ENCODE results near the gene UCHL5.
"Not testable (repeated sequence)": the region's sequence is repeated elsewhere in the genome, so short reads cannot be mapped to it uniquely, and the experiment has no call there.

UCHL5 gene

DNA sequence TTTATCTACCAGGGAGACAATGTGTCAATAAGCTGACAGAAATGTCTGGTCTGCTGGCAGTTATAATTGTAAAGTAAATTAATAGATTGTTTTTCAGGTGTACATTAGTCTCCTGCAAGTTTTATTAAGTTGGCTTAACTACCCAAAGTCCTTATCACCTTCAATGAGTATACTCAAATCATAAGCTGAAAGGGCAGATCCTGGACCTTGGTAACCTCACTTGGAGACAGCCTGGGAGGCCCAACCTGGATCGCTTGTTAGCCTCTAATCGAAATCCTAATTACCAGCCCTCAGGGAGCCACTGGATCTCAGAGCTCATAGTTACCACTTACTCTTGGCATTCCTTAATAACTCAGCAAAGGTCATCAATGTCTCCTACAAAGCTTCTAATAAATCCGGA is 49.7 kb downstream of the UCHL5 start:
- H3K27ac ChIP-seq (ENCODE audit: low read depth, low read length), result no peak overlapping the region
- no peak overlapping the region for H3K9ac ChIP-seq (ENCODE audit: low read depth, low read length)
- H3K36me3 ChIP-seq (ENCODE audit: control insufficient read depth, insufficient read depth, low read length), result no peaks in the 10 kb centered on the region

DNA sequence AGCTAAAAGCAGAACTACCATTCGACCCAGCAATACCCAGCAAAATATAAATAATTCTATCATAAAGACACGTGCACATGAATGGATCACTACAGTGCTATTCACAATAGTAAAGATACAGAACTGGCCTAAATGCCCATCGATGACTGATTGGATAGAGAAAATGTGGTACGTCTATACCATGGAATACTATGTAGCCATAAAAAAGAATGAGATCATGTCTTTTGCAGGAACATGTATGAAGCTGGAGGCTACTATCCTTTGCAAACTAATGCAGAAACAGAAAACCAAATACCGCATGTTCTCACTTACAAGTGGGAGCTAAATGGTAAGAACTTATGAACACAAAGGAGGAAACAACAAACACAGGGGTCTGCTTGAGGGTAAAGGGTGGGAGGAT is 53.4 kb downstream of the UCHL5 start:
- no peaks in the 10 kb centered on the region for H3K36me3 ChIP-seq (ENCODE audit: control insufficient read depth, insufficient read depth, low read length)
- no peaks in the 10 kb centered on the region for H3K9me3 ChIP-seq (ENCODE audit: control insufficient read depth, insufficient read depth, low read length)
- no peaks in the 10 kb centered on the region for H3K4me1 ChIP-seq (ENCODE audit: control insufficient read depth, insufficient read depth, low read length)
- no peaks in the 10 kb centered on the region for H3K27me3 ChIP-seq (ENCODE audit: control insufficient read depth, insufficient read depth, low read length)
- H3K4me3 ChIP-seq (ENCODE audit: low read depth, low read length), result no peak overlapping the region
- H3K27ac ChIP-seq (ENCODE audit: low read depth, low read length), result no peak overlapping the region
- H3K9ac ChIP-seq (ENCODE audit: low read depth, low read length), result no peak overlapping the region

More for the DNA sequence above, 49.7 kb downstream of the UCHL5 start:
- Histone ChIP-seq H3K4me3 (ENCODE audit: low read depth, low read length) (no peak overlapping the region), H3K9me3 (ENCODE audit: control insufficient read depth, insufficient read depth, low read length) (no peaks in the 10 kb centered on the region), H3K27me3 (ENCODE audit: control insufficient read depth, insufficient read depth, low read length) (no peaks in the 10 kb centered on the region), H3K4me1 (ENCODE audit: control insufficient read depth, insufficient read depth, low read length) (no peaks in the 10 kb centered on the region)

DNA sequence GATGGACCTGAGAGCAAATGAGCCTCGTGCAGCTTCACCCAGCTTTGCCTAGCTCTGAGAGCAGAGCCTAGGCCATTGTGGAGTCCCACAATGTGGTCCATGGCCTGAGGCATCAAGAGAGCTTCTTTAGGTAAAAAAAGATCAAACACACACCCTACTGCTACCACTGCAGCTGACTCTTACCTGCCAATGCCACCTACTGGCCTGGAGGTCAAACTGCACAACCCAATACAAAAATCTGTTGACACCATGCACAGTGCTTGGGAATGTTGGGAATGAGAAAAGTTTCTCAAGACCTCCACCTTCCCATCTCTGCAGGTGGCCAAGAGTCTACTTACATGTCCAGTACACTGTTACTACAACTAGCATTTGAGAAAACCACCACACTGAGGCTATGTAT is 60.6 kb downstream of the UCHL5 start:
- no peaks in the 10 kb centered on the region for H3K36me3 ChIP-seq (ENCODE audit: control insufficient read depth, insufficient read depth, low read length)
- no peak overlapping the region for H3K9ac ChIP-seq (ENCODE audit: low read depth, low read length)
- no peaks in the 10 kb centered on the region; the same call in 1 of the 2 replicates for H3K9me3 ChIP-seq (ENCODE audit: control insufficient read depth, insufficient read depth, low read length)
- H3K27me3 ChIP-seq (ENCODE audit: control insufficient read depth, insufficient read depth, low read length), result no peaks in the 10 kb centered on the region
- no peak overlapping the region for H3K4me3 ChIP-seq (ENCODE audit: low read depth, low read length)
- no peaks in the 10 kb centered on the region for H3K4me1 ChIP-seq (ENCODE audit: control insufficient read depth, insufficient read depth, low read length)
- H3K27ac ChIP-seq (ENCODE audit: low read depth, low read length), result no peak overlapping the region

DNA sequence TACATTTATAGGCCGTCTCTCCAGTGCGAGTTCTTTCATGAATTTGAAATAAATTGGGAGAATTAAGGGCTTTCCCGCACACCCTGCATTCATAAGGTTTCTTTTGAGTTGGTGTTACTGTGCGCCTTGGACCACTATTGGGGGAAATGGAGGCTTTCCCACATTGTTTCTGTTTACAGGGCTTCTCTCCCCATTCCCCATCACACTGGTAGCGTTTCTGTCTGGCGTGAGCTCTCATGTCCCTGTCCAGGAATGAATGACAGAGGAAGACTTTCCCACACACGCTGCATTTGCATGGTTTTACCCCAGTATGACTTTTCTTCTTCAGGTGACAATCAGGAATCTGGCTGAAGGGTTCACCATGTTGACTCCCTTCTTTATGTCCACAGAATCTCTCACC is 65.0 kb downstream of the UCHL5 start:
- no peak overlapping the region; the same call in 1 of the 2 replicates for H3K4me3 ChIP-seq (ENCODE audit: low read depth, low read length)
- no peaks in the 10 kb centered on the region for H3K27me3 ChIP-seq (ENCODE audit: control insufficient read depth, insufficient read depth, low read length)
- no peaks in the 10 kb centered on the region for H3K36me3 ChIP-seq (ENCODE audit: control insufficient read depth, insufficient read depth, low read length)
- no peak overlapping the region for H3K9ac ChIP-seq (ENCODE audit: low read depth, low read length)
- no peaks in the 10 kb centered on the region; the same call in 1 of the 2 replicates for H3K9me3 ChIP-seq (ENCODE audit: control insufficient read depth, insufficient read depth, low read length)
- no peak overlapping the region for H3K27ac ChIP-seq (ENCODE audit: low read depth, low read length)
- H3K4me1 ChIP-seq (ENCODE audit: control insufficient read depth, insufficient read depth, low read length), result no peaks in the 10 kb centered on the region; the same call in 1 of the 2 replicates

DNA sequence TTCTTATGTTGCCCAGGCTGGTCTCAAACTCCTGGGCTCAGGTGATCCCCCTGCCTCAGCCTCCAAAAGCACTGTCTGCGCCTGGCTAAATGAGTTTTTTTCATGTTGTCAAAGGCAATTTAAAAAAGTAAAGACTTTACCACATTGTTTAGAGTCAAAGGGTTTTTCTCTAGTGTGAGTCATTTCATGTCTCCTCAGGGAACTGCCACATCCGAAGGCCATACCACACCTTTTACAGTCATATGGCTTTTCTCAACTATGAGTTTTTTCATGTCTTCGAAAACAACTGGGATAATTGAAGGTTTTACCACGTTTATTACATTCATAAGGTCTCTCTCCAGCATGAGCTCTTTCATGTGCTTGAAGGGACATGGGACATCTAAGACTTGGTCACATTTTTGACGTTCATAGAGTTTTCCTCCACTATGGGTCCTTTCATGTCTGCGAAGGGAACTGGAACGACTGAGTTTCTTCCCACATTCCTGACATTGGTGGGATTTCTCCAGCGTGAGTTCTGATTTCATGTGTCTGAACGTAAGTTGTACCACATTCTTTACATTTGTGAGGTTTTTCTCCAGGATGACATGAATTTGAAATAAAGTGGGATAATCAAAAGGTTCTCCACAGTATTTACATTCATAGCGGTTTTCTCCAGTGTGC is 65.6 kb downstream of the UCHL5 start:
- Histone ChIP-seq H3K27me3 (ENCODE audit: control insufficient read depth, insufficient read depth, low read length) (no peaks in the 10 kb centered on the region), H3K4me1 (ENCODE audit: control insufficient read depth, insufficient read depth, low read length) (no peaks in the 10 kb centered on the region; the same call in 1 of the 2 replicates), H3K4me3 (ENCODE audit: low read depth, low read length) (no peak overlapping the region), H3K9ac (ENCODE audit: low read depth, low read length) (no peak overlapping the region), H3K36me3 (ENCODE audit: control insufficient read depth, insufficient read depth, low read length) (no peaks in the 10 kb centered on the region), H3K9me3 (ENCODE audit: control insufficient read depth, insufficient read depth, low read length) (no peaks in the 10 kb centered on the region; the same call in 1 of the 2 replicates), H3K27ac (ENCODE audit: low read depth, low read length) (no peak overlapping the region)

DNA sequence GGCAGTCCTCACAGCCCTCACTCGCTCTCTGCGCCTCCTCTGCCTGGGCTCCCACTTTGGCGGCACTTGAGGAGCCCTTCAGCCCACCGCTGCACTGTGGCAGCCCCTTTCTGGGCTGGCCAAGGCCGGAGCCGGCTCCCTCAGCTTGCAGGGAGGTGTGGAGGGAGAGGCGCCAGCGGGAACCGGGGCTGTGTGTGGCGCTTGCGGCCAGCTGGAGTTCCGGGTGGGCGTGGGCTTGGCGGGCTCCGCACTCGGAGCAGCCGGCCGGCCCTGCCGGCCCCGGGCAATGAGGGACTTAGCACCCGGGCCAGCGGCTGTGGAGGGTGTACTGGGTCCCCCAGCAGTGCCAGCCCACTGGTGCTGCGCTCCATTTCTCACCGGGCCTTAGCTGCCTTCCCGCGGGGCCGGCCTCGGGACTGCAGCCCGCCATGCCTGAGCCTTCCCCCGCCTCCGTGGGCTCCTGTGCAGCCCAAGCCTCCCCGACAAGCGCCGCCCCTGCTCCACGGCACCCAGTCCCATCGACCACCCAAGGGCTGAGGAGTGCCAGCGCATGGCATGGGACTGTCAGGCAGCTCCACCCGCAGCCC is 72.3 kb downstream of the UCHL5 start:
- not testable (repeated sequence) for H3K27me3 ChIP-seq (ENCODE audit: control insufficient read depth, insufficient read depth, low read length); H3K9ac ChIP-seq (ENCODE audit: low read depth, low read length); H3K4me1 ChIP-seq (ENCODE audit: control insufficient read depth, insufficient read depth, low read length); H3K36me3 ChIP-seq (ENCODE audit: control insufficient read depth, insufficient read depth, low read length); H3K27ac ChIP-seq (ENCODE audit: low read depth, low read length); H3K9me3 ChIP-seq (ENCODE audit: control insufficient read depth, insufficient read depth, low read length); H3K4me3 ChIP-seq (ENCODE audit: low read depth, low read length)

DNA sequence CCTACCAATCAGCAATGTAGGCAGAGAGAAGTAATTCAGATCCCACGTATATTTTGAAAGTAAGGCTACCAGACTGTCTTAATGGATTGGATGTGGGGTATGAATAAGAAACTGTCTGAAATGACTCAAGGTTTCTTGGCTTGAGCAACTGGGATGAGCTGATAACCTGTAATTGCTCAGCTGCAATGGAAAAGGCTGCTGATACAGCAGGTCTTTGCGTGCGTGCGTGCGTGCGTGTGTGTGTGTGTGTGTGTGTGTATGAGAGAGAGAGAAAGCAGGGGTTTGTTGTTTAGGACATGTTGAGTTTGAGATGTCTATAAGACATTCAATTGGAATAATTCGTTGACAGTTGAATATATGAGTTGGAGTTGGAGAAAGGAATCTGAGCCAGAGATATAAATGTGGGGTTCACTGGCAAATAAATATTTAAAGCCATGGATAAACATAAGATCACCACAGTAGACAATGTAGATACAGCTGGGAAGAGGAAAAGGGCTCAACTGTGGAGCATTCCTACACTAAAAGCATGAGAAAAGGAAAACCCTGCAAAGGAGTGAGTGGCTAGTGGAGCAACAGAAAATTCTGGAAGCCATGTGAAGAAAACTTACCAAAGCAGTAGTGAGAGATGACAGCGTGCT is 72.9 kb downstream of the UCHL5 start:
- H3K27me3 ChIP-seq (ENCODE audit: control insufficient read depth, insufficient read depth, low read length), result no peaks in the 10 kb centered on the region
- H3K4me3 ChIP-seq (ENCODE audit: low read depth, low read length), result no peak overlapping the region
- no peaks in the 10 kb centered on the region for H3K36me3 ChIP-seq (ENCODE audit: control insufficient read depth, insufficient read depth, low read length)
- H3K9me3 ChIP-seq (ENCODE audit: control insufficient read depth, insufficient read depth, low read length), result no peaks in the 10 kb centered on the region
- H3K4me1 ChIP-seq (ENCODE audit: control insufficient read depth, insufficient read depth, low read length), result peaks cover 10% of the 10 kb centered on the region; the same call in 1 of the 2 replicates
- H3K9ac ChIP-seq (ENCODE audit: low read depth, low read length), result no peak overlapping the region
- H3K27ac ChIP-seq (ENCODE audit: low read depth, low read length), result no peak overlapping the region

DNA sequence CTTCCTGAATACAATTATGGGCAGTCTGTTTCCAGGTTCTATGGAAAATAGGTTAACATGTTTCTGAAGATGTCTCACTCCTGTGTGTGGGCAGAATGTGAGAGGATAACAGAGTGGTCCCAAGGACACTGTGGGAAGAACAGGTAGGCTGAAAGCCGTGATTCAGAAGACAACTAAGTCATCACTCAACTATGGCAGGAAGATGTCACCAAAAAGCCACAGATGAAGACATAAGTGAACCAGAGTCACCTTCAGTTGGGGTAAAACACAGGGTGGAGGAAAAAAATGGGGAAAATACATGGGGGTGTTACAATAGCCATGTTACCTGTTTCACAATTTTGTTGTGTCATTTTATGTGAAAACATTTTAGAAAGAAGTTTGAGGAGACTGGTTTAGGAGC is 75.1 kb downstream of the UCHL5 start:
- no peak overlapping the region for H3K9ac ChIP-seq (ENCODE audit: low read depth, low read length)
- H3K27me3 ChIP-seq (ENCODE audit: control insufficient read depth, insufficient read depth, low read length), result no peaks in the 10 kb centered on the region
- no peak overlapping the region for H3K27ac ChIP-seq (ENCODE audit: low read depth, low read length)
- no peak overlapping the region for H3K4me3 ChIP-seq (ENCODE audit: low read depth, low read length)
- H3K4me1 ChIP-seq (ENCODE audit: control insufficient read depth, insufficient read depth, low read length), result peaks cover 10% of the 10 kb centered on the region; the same call in 1 of the 2 replicates
- no peaks in the 10 kb centered on the region; the same call in 1 of the 2 replicates for H3K9me3 ChIP-seq (ENCODE audit: control insufficient read depth, insufficient read depth, low read length)
- no peaks in the 10 kb centered on the region for H3K36me3 ChIP-seq (ENCODE audit: control insufficient read depth, insufficient read depth, low read length)

DNA sequence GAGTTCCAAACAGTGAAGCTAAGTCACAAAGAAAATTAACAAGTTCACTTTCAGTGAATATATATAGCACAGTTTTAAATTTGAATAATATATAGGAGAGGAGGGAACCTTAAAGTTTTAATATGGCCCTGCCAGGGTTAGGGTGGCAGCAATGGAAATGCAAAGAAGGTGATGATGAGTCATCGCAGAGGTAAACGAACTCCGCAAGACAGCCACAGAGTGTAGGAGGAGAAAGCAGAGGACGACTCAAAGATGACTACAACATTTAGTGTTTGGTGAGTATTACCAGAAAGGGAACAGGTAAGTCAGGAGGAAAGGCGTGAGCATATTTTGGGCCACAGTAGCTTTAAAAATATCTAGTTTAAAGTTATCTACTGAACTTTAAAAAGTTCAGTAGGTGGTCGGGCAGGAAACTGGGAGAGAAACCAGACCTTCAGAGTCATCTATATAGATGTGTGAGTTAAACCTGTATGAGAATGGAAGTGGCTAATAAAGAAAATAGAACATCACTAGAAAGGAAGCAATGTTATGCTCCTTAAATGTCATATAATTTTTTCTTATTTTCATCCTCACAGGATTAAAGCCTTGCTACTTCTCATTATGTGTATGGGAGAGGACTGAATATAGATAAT is 75.7 kb downstream of the UCHL5 start:
- Histone ChIP-seq H3K9ac (ENCODE audit: low read depth, low read length) (no peak overlapping the region), H3K4me3 (ENCODE audit: low read depth, low read length) (no peak overlapping the region), H3K27me3 (ENCODE audit: control insufficient read depth, insufficient read depth, low read length) (no peaks in the 10 kb centered on the region), H3K4me1 (ENCODE audit: control insufficient read depth, insufficient read depth, low read length) (peaks cover 10% of the 10 kb centered on the region; the same call in 1 of the 2 replicates), H3K27ac (ENCODE audit: low read depth, low read length) (no peak overlapping the region), H3K9me3 (ENCODE audit: control insufficient read depth, insufficient read depth, low read length) (no peaks in the 10 kb centered on the region; the same call in 1 of the 2 replicates), H3K36me3 (ENCODE audit: control insufficient read depth, insufficient read depth, low read length) (no peaks in the 10 kb centered on the region)

DNA sequence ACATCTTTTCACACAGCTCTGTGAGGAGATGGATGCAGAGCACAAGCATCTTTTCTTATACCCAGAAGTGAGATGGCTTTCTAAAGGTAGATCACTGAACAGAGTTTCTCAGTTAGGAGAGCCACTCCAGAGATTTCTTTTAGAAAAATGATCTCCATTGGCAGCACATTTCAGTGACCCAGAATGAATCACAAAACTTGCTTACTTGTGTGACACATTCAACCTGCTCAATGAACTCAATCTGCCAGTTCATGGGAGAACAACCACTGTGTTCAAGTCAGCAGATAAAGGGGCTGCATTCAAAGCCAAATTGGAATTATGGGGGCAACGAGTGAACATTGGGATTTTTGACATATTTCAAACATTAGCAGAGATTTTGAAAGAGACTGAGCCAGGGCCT is 78.3 kb downstream of the UCHL5 start:
- H3K4me1 ChIP-seq (ENCODE audit: control insufficient read depth, insufficient read depth, low read length), result peaks cover 19% of the 10 kb centered on the region

DNA sequence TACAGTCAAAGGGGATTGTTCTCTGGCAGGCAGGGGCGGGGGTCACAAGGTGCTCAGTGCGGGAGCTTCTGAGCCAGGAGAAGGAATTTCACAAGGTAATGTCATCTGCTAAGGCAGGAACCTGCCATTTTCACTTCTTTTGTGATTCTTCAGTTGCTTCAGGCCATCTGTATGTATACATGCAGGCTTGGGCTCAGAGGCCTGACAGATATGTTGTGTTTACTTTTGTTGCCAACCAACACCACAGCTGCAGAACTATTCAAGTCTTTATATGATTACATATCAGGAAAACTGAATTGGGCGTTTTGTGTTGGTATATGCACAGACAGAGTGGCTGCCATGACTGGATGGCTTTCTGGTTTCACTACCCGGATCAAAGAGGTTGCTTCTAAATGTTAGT is 78.8 kb downstream of the UCHL5 start:
- not testable (repeated sequence) for H3K27me3 ChIP-seq (ENCODE audit: control insufficient read depth, insufficient read depth, low read length)

More for the DNA sequence above, 78.3 kb downstream of the UCHL5 start:
- no peak overlapping the region for H3K27ac ChIP-seq (ENCODE audit: low read depth, low read length)
- no peaks in the 10 kb centered on the region for H3K27me3 ChIP-seq (ENCODE audit: control insufficient read depth, insufficient read depth, low read length)
- no peaks in the 10 kb centered on the region; the same call in 1 of the 2 replicates for H3K9me3 ChIP-seq (ENCODE audit: control insufficient read depth, insufficient read depth, low read length)
- H3K36me3 ChIP-seq (ENCODE audit: control insufficient read depth, insufficient read depth, low read length), result no peaks in the 10 kb centered on the region
- no peak overlapping the region for H3K9ac ChIP-seq (ENCODE audit: low read depth, low read length)
- no peak overlapping the region for H3K4me3 ChIP-seq (ENCODE audit: low read depth, low read length)

More for the DNA sequence above, 78.8 kb downstream of the UCHL5 start:
- peaks cover 19% of the 10 kb centered on the region for H3K4me1 ChIP-seq (ENCODE audit: control insufficient read depth, insufficient read depth, low read length)
- H3K36me3 ChIP-seq (ENCODE audit: control insufficient read depth, insufficient read depth, low read length); H3K9me3 ChIP-seq (ENCODE audit: control insufficient read depth, insufficient read depth, low read length); H3K9ac ChIP-seq (ENCODE audit: low read depth, low read length); H3K27ac ChIP-seq (ENCODE audit: low read depth, low read length); H3K4me3 ChIP-seq (ENCODE audit: low read depth, low read length): not testable (repeated sequence)

Data from HUES48 (cell line).